Activated naive CD8-positive, alpha-beta T cell (primary cell): ENCODE measurements around the gene ADCY6.

Experiments
- H3K27ac Mint-ChIP-seq: one replicate; pipeline ENCODE4 v1.8.0; 2021; ENCODE audit warnings: mixed read lengths
- H3K27me3 Mint-ChIP-seq: one replicate; pipeline ENCODE4 v1.8.0; 2021; ENCODE audit warnings: mixed read lengths
- H3K36me3 Mint-ChIP-seq: one replicate; pipeline ENCODE4 v1.8.0; 2021; ENCODE audit warnings: mixed read lengths
- H3K4me1 Mint-ChIP-seq: one replicate; pipeline ENCODE4 v1.8.0; 2021; ENCODE audit warnings: low read depth, mixed read lengths
- H3K4me3 Mint-ChIP-seq: one replicate; pipeline ENCODE4 v1.8.0; 2021; ENCODE audit warnings: mild to moderate bottlenecking, mixed read lengths
- H3K9me3 Mint-ChIP-seq: one replicate; pipeline ENCODE4 v1.8.0; 2021; ENCODE audit warnings: low read depth, mixed read lengths

The ADCY6 gene

GRCh38 chr12:48819986-48820725 is 31.3 kb upstream of the ADCY6 start:
- Mint-ChIP-seq H3K36me3 (no peaks in the 10 kb centered on the region), H3K27me3 (peaks cover 8% of the 10 kb centered on the region), H3K27ac (no peak overlapping the region), H3K4me1 (peaks cover 24% of the 10 kb centered on the region), H3K4me3 (peak overlapping the region; percentile 68), H3K9me3 (no peaks in the 10 kb centered on the region)

DNA sequence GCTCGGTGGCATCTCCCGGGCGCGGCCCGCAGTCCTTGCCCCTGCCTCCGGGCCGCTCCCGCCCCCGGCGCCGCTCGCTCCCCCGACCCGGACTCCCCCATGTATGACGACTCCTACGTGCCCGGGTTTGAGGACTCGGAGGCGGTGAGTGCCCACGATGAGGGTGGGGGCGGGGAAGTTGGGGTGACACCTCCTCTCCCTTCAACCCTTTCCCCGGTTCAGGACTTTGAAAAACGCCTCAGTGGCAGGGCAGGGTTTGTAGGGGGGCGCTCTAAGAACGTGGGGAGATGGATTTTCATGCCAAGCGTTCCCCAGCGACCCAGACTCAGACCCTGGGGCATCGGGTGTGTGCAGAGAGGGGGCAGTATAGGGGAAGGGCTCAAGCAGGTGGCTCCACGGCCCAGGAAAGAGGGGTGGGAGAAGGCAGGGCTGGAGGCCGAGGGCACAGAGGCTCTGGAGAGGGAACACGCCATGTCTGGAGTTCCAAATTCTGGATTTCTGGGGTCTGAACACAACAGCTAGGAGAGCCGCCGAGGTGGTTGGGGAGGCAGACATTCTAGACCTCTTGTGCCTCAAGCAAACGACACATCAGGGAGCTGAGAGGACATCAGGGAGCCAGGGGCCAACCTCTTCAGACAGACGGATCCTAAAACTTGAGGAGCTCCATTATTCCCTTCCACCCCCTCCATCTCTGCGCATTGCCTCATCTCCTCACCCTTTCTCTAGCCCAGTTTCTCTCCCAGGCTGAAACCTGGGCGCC is 30.1 kb upstream of the ADCY6 start:
- peaks cover 8% of the 10 kb centered on the region for H3K27me3 Mint-ChIP-seq
- H3K36me3 Mint-ChIP-seq: no peaks in the 10 kb centered on the region
- no peak overlapping the region for H3K27ac Mint-ChIP-seq

DNA sequence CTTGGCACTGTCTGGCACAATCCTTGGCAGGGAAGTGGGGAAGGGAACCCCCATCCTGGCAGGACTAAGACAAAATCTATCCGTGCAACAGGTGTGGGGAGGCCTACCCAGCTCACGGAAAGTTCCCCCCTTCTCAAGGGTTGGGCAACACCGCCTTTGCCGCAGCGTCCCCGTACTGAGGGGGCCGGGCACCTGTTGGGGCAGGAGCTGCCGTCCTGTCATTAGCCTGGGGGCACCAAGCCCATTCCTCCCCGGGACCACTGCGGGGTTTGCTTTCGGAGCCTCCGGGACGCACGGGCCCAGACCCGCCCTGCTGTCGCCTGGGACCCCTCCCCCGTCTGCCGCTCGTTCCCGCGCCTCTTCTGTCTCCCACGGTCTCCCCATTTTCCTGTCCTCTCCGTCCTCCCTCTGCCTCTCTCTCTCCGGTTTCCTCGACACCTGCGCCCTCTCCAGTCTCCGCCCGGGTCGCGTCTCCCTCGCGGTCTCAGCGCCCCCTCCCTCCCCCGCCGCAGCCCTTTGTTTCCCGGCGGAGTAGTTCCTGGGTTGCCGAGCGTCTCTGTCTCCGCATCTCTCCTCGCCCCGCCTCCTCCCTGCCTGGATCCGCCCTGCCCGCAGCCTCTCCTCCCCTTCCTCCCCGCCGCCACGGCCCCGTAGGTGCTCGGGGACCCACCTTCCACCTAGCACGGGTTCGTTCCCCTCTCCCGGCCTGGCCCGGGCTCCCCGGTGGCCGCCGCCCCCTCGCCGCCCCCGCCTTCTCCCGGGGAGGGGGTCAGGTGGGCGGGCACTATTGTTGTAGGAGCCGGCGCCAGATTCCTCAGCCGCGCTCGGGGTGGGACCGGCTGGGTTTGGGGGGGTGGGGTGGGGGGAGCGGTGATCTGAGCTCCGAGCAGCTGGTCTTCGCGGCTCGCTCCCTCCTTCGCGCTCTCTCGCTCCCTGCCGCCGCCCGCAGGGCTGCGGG is 29.3 kb upstream of the ADCY6 start, which contains the start of gene CACNB3:
TSS of gene CACNB3 (plus strand) at position 624 of the 958 bp plus-strand sequence. CDS start 434 bp downstream, outside the sequence.
- Mint-ChIP-seq H3K36me3 (no peaks in the 10 kb centered on the region), H3K27ac (no peak within 1 kb of the TSS), H3K4me3 (peak within 1 kb of the TSS; percentile 90), H3K9me3 (no peaks in the 10 kb centered on the region), H3K4me1 (peaks cover 28% of the 10 kb centered on the region), H3K27me3 (peaks cover 8% of the 10 kb centered on the region)

More for the DNA sequence above, 30.1 kb upstream of the ADCY6 start:
- H3K4me1 Mint-ChIP-seq: peaks cover 24% of the 10 kb centered on the region
- no peaks in the 10 kb centered on the region for H3K9me3 Mint-ChIP-seq
- peak overlapping the region; percentile 68 for H3K4me3 Mint-ChIP-seq

- H3K4me1 Mint-ChIP-seq: peaks cover 30% of the 10 kb centered on the region
- peak overlapping the region; percentile 90 for H3K4me3 Mint-ChIP-seq
- no peaks in the 10 kb centered on the region for H3K36me3 Mint-ChIP-seq
- H3K27ac Mint-ChIP-seq: no peak overlapping the region
- peaks cover 8% of the 10 kb centered on the region for H3K27me3 Mint-ChIP-seq
- H3K9me3 Mint-ChIP-seq: no peaks in the 10 kb centered on the region
Observed at GRCh38 chr12:48816143-48816854, 27.4 kb upstream of the ADCY6 start.

DNA sequence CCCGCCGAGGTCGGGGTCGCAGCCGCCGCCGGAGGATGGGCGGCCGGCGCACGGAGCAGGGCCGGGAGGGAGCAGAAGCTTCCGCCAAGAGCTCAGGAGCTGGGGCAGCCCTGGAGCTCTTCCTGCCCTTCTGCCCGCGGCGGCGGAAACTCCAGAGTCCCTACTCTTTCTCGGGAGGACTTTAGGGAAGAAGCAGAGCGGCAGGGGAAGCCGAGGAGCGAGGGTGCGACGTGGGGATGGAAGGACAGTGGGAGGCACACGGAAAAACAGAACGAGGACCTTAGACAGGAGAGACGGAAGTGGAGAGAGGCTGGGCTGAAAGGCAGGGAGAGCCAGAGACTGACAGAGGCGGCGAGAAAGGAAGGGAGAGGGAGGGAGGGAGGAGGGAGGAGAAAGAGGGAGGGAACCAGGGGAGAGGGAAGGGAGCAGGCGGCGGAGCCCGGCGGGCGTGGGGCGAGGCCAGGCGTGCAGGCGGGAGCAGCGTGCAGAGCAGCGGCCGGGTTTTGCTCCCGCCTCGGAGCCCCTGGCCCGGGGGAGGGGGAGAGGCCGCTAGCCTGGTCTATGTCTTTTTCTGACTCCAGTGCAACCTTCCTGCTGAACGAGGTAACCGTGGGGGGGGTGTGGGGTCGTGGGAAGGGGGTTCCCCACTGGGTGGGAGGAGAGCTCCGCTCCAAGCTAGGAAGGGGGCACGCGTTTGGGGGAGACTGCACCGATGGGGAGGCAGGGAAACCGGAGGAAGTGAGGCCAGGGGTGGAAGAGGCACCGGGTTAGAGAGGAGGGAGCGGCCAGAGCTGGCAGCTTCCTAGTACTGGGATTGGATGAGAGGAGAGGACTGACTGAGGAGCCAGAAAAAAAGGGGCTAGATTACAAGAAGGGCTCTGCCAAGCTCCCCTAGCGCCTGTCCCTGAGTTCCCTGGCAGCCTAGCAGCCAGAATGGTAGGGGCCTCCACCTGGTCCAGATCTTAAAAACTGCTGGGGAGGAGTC is 26.5 kb upstream of the ADCY6 start:
- H3K4me1 Mint-ChIP-seq: peaks cover 30% of the 10 kb centered on the region
- no peaks in the 10 kb centered on the region for H3K9me3 Mint-ChIP-seq
- peak overlapping the region; percentile 28 for H3K27ac Mint-ChIP-seq
- H3K36me3 Mint-ChIP-seq: no peaks in the 10 kb centered on the region
- peak overlapping the region; percentile 90 for H3K4me3 Mint-ChIP-seq
- H3K27me3 Mint-ChIP-seq: peaks cover 8% of the 10 kb centered on the region

DNA sequence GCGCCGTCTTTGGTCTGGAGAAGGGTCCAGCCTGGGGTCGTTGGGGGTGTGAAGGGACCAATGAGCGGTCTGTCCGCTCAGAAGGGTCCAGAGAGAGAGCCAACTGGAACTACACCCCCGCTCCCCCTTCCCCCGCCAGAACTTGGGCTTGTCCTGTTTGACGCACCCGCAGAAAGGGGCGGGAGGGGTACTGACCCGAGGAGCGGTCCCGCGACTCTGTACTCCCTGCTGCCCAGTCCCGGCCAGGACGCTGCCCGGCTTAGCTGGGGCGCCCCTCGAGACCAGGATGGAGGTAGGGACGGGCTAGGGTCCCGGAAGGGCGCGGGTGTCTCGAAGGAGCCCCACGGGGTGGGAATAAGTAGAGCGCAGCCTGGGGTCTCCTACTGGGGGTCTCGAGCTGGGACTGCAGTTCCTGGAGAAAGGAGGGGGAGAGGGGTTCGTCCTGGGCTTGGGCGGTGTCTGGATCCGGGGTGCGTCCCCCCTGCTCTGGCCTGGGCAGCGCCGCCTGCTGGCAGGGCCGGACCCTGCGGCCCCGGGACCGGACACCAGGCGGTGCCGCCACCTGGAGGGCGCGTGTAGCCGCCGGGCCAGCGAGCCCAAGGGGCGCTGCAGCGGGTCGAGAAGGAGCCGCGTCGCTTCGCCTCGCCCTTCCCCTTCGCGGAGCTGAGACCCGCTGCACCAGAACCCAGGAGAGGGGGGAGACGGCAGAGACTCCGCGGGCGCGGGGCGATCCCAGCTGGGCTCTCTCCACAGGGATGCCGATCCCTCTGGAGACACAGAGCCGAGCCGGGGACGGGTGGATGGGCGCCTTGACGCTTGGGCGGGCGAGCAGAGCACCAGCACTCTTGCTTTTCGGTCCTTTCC is 25.6 kb upstream of the ADCY6 start:
- Mint-ChIP-seq H3K4me3 (peak overlapping the region; percentile 90), H3K9me3 (no peaks in the 10 kb centered on the region), H3K4me1 (peaks cover 30% of the 10 kb centered on the region), H3K27me3 (peaks cover 8% of the 10 kb centered on the region), H3K27ac (no peak overlapping the region), H3K36me3 (no peaks in the 10 kb centered on the region)

DNA sequence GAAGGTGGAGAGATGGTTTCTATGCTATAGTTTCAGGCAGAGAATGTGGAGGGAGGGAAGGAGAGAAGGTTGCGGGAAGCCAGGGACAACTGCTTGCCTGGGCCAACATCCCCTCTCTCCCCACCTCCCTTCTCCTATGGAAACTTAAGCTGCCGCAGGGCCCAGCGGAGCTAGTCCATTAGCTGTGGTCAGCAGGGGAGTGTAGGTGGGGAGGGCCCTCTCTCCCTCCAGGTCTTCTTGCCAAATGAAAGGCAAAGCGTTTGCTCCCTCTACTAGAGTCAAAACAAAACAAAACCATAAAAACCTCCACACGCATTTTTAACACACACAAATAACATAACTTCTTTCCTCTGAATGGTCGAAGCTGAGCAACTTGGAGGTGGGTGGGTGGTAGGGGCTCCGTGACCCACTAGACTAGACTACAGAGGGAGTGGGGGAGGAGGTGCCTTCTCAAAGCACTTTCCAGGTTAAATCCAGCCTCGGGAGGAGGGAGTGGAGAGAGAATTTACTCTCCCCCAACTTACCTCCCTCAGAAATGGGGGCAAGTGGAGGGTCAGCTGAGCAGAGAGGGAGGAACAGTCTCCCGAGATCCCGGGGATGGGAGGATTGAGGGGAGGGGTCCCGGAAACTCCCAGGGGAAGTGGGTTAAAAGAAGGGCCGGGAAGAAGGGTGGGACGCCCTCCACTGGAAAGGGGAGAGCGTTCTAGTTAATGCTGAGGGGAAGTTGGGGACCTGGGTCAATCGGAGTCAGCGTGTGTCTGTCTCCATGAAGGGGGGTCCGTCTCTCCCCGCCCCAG is 24.8 kb upstream of the ADCY6 start:
- peaks cover 26% of the 10 kb centered on the region for H3K4me1 Mint-ChIP-seq
- peaks cover 8% of the 10 kb centered on the region for H3K27me3 Mint-ChIP-seq
- H3K4me3 Mint-ChIP-seq: peak overlapping the region; percentile 79
- H3K9me3 Mint-ChIP-seq: no peaks in the 10 kb centered on the region
- H3K36me3 Mint-ChIP-seq: no peaks in the 10 kb centered on the region
- peak overlapping the region; percentile 28 for H3K27ac Mint-ChIP-seq

DNA sequence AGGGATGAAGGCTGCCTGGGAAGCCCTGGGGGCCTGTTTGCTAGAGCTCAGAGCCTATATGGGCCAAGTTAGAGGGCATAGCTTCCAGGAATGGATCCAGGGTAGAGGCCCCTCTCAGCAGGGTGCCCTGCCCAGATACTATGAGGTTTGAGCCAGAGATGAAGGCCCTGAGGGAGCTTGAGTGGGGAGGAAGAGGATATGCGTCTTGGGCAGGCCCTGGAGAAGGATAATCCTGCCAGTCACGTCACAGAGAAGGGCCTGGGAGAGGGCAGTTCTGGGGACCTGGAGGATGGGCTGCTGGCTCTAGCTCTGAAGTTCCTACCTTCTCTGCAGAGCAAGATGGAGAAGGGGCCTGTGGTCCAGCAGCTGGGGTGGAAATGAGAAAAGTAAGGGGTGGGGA is 23.5 kb upstream of the ADCY6 start:
- Mint-ChIP-seq H3K4me3 (peak overlapping the region; percentile 32), H3K27ac (no peak overlapping the region), H3K4me1 (peaks cover 19% of the 10 kb centered on the region), H3K27me3 (peaks cover 8% of the 10 kb centered on the region), H3K36me3 (no peaks in the 10 kb centered on the region), H3K9me3 (no peaks in the 10 kb centered on the region)

DNA sequence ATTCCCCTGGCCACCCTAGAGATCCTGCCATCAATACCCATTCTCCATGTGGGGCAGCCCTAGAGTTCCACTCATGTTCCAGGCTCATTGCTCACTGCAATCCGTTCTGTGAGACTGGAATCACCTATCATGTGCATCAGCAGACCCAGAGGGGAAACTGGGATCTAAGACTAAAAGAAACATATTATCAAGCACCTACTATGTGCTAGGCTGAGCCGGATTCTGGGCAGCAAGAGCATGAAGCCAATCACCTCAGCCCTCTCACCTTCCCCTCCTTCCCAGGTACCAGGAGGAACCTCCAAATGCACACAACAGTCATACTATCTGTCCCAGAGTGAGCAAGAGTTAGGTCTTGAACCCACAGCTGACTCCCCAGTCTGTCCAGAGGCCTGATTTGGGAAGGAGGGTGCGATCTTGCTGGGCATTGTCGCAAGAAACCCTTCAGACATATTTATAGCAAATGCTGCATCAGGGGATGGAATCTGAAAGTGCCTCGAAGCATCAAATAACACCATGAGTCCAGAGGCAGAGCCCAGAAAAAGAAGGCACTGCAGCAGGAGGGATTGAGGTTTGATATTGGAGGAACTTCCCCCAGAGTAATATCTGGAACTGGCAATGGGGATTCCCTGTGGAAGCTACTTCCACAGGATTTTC is 22.7 kb upstream of the ADCY6 start:
- Mint-ChIP-seq H3K36me3 (no peaks in the 10 kb centered on the region), H3K4me3 (no peak overlapping the region), H3K4me1 (peaks cover 15% of the 10 kb centered on the region), H3K27me3 (peaks cover 4% of the 10 kb centered on the region), H3K27ac (no peak overlapping the region), H3K9me3 (no peaks in the 10 kb centered on the region)

DNA sequence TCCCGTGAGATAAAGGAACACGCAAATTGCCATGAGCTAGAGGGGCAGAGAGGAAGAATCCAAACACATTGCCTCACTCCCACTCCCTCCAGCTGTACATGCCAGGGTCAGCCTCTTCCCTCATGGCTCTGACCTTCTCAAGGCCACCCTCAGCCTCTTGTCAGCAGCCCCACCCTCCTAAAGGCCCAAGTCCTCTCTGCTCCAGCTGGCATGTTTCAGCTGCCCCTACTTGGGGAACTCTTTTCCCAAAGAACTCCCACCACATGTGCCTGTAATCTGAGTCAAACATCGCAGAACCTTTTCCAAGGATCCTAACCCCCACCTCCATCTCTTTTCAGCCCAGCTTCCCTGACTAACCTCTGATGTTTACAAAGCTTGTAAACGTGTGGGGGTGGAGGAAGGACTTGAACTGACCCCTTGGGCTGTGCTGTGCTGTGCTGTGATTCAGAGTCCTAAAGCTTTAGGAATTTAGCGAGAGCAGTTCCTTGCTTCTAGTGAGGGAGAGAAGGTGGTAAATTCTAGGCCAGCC is 22.1 kb upstream of the ADCY6 start:
- Mint-ChIP-seq H3K4me1 (peaks cover 9% of the 10 kb centered on the region), H3K27me3 (no peaks in the 10 kb centered on the region), H3K9me3 (no peaks in the 10 kb centered on the region), H3K36me3 (no peaks in the 10 kb centered on the region), H3K27ac (no peak overlapping the region), H3K4me3 (no peak overlapping the region)

- Mint-ChIP-seq H3K36me3 (no peaks in the 10 kb centered on the region), H3K4me3 (no peak overlapping the region), H3K27me3 (no peaks in the 10 kb centered on the region), H3K9me3 (no peaks in the 10 kb centered on the region), H3K4me1 (peaks cover 3% of the 10 kb centered on the region), H3K27ac (no peak overlapping the region)
Observed at GRCh38 chr12:48807981-48808380, 19.1 kb upstream of the ADCY6 start.
